ENCODE data around the gene EIF3F. TPM values are rescaled to one million over a fixed set of nuclear protein-coding genes. Genes with fewer than 3 reads are reported as not detected.

Gene EIF3F
- total and polyA plus RNA-seq, 2 of the 13 experiments (the other 11 are each of a cell fraction or from before 2014, with no cell fraction given): 109 to 191 TPM

GRCh38 chr11:8015753-8016239 is 28.7 kb downstream of the EIF3F start (continued):
- TF ChIP-seq SIX4 (CRISPR knock-in tag; IDR thresholded peaks at IDR 0.05): no peak

- WGBS (ENCODE audit: low lambda C conversion rate): 0% methylated on average over 4 of the region's 4 CpGs
- no peak overlapping the region for H3K4me2 ChIP-seq (ENCODE audit: low read depth, low read length)
- ChIA-PET POLR2A (no interaction called here), CTCF (ENCODE audit: low intra/inter-chr PET ratio, low total read pairs) (no interaction called here)
- H3K4me1 ChIP-seq (ENCODE audit: insufficient read depth, low read length): peaks cover 7% of the 10 kb centered on the region
- FAIRE-seq: no peak
- no peaks in the 10 kb centered on the region for H3K79me2 ChIP-seq (ENCODE audit: insufficient read depth, low read length)
- no peaks in the 10 kb centered on the region for H3K9me3 ChIP-seq (ENCODE audit: low read length)
- no peaks in the 10 kb centered on the region; the same call in 1 of the 2 replicates for H4K20me1 ChIP-seq (ENCODE audit: insufficient read depth, low read length)
- peaks cover 8 to 44% of the 10 kb centered on the region in 2 experiments for H3K27me3 ChIP-seq (ENCODE audit: control insufficient read depth in 1 of 2, insufficient read depth in 2 of 2, low read length in 2 of 2)
- no peak overlapping the region for H3K9ac ChIP-seq (ENCODE audit: insufficient read depth, low read depth, low read length)
- intact Hi-C loops (cut with micrococcal nuclease; ENCODE audit: unreplicated experiment) (no loop called here), in situ Hi-C loops (cut with HindIII; ENCODE audit: extremely low pct_ligation_motif_present, low pct_unique_long_range_greater_than_20kb) (no loop called here)
- ATAC-seq: no peak
- BruUV-seq (replicated peaks): no TSS peak
- no peak for DNase-seq (ENCODE audit: low spot score)
- TF ChIP-seq ZNF503 (CRISPR knock-in tag; IDR thresholded peaks at IDR 0.05): no peak
- no peak for TF ChIP-seq BRF2 (CRISPR knock-in tag; IDR thresholded peaks at IDR 0.05)
- no peak overlapping the region for H3K27ac ChIP-seq (ENCODE audit: extremely low read length, insufficient read depth, low read length)
- H3K36me3 ChIP-seq (replicated peaks in 1 of 2; ENCODE audit: control insufficient read depth in 1 of 2, insufficient read depth in 2 of 2, low read length in 2 of 2): no peaks in the 10 kb centered on the region
- no peak overlapping the region for H3K4me3 ChIP-seq (replicated peaks in 1 of 3; ENCODE audit: insufficient read depth in 1 of 3, low read depth in 2 of 3, low read length in 3 of 3)
- no peak overlapping the region for H2AFZ ChIP-seq (ENCODE audit: low read length)
These were observed 29.3 kb downstream of the EIF3F start for GRCh38 chr11:8016440-8016839.

GRCh38 chr11:8017071-8017470 is 29.9 kb downstream of the EIF3F start:
- WGBS (ENCODE audit: low lambda C conversion rate): 100% methylated on average over 2 of the region's 2 CpGs
- Histone ChIP-seq H3K4me3 (replicated peaks in 1 of 3; ENCODE audit: insufficient read depth in 1 of 3, low read depth in 2 of 3, low read length in 3 of 3) (no peak overlapping the region), H3K9ac (ENCODE audit: insufficient read depth, low read depth, low read length) (no peak overlapping the region), H3K4me2 (ENCODE audit: low read depth, low read length) (no peak overlapping the region), H3K9me3 (ENCODE audit: low read length) (no peaks in the 10 kb centered on the region), H4K20me1 (ENCODE audit: insufficient read depth, low read length) (no peaks in the 10 kb centered on the region; the same call in 1 of the 2 replicates), H3K27me3 (ENCODE audit: control insufficient read depth in 1 of 2, insufficient read depth in 2 of 2, low read length in 2 of 2) (peaks cover 8 to 44% of the 10 kb centered on the region in 2 experiments), H3K4me1 (ENCODE audit: insufficient read depth, low read length) (peaks cover 8% of the 10 kb centered on the region), H3K27ac (ENCODE audit: extremely low read length, insufficient read depth, low read length) (no peak overlapping the region), H3K79me2 (ENCODE audit: insufficient read depth, low read length) (no peaks in the 10 kb centered on the region), H3K36me3 (replicated peaks in 1 of 2; ENCODE audit: control insufficient read depth in 1 of 2, insufficient read depth in 2 of 2, low read length in 2 of 2) (no peaks in the 10 kb centered on the region), H2AFZ (ENCODE audit: low read length) (no peak overlapping the region)
- ChIA-PET POLR2A (no interaction called here), CTCF (ENCODE audit: low intra/inter-chr PET ratio, low total read pairs) (no interaction called here)
- intact Hi-C loops (cut with micrococcal nuclease; ENCODE audit: unreplicated experiment): no loop called here
- BruUV-seq (replicated peaks): no TSS peak
- in situ Hi-C loops (cut with HindIII; ENCODE audit: extremely low pct_ligation_motif_present, low pct_unique_long_range_greater_than_20kb): no loop called here
- no peak for FAIRE-seq
- ATAC-seq: no peak
- DNase-seq (ENCODE audit: low spot score): no peak
- TF ChIP-seq KMT2A (CRISPR knock-in tag; IDR thresholded peaks at IDR 0.05) (no peak), ZNF577 (CRISPR knock-in tag; IDR thresholded peaks at IDR 0.05; ENCODE audit: borderline replicate concordance, low read depth) (no peak), PAF1 (CRISPR knock-in tag; IDR thresholded peaks at IDR 0.05) (no peak), THAP11 (CRISPR knock-in tag; IDR thresholded peaks at IDR 0.05) (no peak), DPF2 (CRISPR knock-in tag; IDR thresholded peaks at IDR 0.05; ENCODE audit: borderline replicate concordance, low read depth) (no peak), ZHX1 (CRISPR knock-in tag; IDR thresholded peaks at IDR 0.05; ENCODE audit: low read depth) (no peak), ZNF224 (CRISPR knock-in tag; IDR thresholded peaks at IDR 0.05) (no peak), ZNF619 (CRISPR knock-in tag; IDR thresholded peaks at IDR 0.05) (no peak), POLR2AphosphoS5 (IDR thresholded peaks at IDR 0.05; ENCODE audit: low read depth, low read length) (no peak)

All from HepG2 (cell line).